Measurements from ENCODE around the gene AKR1E2. TPM values are rescaled to one million over a fixed set of nuclear protein-coding genes. Genes with fewer than 3 reads are reported as not detected.

Gene AKR1E2
- total and polyA plus RNA-seq, 9 of the 15 experiments (the other 6 are each of a cell fraction or from before 2014, with no cell fraction given), result 4.2 to 16.6 (median 9.8) TPM

DNA sequence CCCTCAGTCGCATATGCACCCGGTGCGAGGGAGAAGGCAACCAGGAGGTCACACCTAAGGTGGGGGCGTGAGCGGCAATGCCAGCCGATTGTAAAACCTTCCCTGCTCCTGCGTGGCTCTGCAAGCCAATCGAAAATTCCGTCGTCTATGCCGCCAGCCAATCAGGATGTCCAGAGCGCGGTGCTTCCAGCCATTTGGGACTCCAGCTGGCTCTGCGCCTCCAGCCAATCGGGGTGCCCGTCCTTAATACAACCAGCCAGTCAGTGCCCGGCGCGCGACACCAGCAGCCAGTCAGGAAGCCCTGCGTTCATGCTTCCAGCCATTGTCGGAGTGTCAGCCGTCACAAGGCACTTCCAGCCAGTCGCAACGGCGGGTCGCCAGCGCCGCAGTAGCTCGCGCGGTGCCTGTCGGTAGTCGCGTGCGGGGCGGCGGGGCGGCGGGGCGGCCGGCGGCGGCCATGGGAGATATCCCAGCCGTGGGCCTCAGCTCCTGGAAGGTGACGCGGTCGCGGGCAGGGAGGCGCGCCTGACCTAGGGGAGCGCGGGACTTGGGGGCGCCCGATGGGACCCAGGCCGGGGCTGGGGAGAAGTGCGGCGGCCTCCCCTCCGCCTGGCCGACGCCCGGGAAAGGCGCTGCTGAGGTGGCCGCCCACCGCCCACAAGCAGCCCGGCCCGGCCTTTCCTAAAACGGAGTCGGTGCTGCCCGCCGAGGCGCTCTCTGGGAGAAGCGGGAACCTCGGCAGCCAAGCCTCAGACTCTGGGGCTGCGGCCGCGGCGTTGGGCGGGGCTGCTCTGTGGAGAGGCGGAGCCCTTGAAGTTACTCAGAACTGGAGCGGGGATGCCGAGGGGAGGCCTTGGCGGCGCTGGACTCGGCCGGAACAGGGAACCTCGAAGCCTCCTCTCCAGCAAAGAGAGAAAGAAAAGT lies at the start of gene AKR1E2 (continued):
- TF ChIP-seq FOXA1 (IDR thresholded peaks at IDR 0.05; ENCODE audit: borderline replicate concordance) (no peak), EP400 (IDR thresholded peaks at IDR 0.05) (peak; percentile 30; the same call in 1 of the 2 replicates), NR1H2 (CRISPR knock-in tag; IDR thresholded peaks at IDR 0.05) (no peak), SP1 (CRISPR knock-in tag; IDR thresholded peaks at IDR 0.05) (0 out of 2 replicates have a peak, but pooled peaks have one; percentile 25), DIDO1 (tag; IDR thresholded peaks at IDR 0.05; ENCODE audit: low read depth) (no peak), GTF2A2 (tag; IDR thresholded peaks at IDR 0.05) (no peak), ZNF76 (CRISPR knock-in tag; IDR thresholded peaks at IDR 0.05; ENCODE audit: borderline replicate concordance) (peak; percentile 57), CREBBP (IDR thresholded peaks at IDR 0.05; ENCODE audit: low read depth, low read length) (no peak), PURB (CRISPR knock-in tag; IDR thresholded peaks at IDR 0.05; ENCODE audit: low read depth) (no peak), ZNF785 (CRISPR knock-in tag; IDR thresholded peaks at IDR 0.05) (no peak), SRSF7 (optimal IDR thresholded peaks at IDR 0.05; ENCODE audit: low read depth, low read length) (no peak), RBM39 (optimal IDR thresholded peaks at IDR 0.05; ENCODE audit: low read depth, low read length) (no peak), TARDBP (IDR thresholded peaks at IDR 0.05) (no peak)
- TF ChIP-seq, protein P1, sequence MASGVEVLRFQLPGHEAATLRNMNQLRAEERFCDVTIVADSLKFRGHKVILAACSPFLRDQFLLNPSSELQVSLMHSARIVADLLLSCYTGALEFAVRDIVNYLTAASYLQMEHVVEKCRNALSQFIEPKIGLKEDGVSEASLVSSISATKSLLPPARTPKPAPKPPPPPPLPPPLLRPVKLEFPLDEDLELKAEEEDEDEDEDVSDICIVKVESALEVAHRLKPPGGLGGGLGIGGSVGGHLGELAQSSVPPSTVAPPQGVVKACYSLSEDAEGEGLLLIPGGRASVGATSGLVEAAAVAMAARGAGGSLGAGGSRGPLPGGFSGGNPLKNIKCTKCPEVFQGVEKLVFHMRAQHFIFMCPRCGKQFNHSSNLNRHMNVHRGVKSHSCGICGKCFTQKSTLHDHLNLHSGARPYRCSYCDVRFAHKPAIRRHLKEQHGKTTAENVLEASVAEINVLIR (CRISPR knock-in tag; IDR thresholded peaks at IDR 0.05), result peak; percentile 54; the same call in 1 of the 2 replicates
- TF ChIP-seq, protein P2, sequence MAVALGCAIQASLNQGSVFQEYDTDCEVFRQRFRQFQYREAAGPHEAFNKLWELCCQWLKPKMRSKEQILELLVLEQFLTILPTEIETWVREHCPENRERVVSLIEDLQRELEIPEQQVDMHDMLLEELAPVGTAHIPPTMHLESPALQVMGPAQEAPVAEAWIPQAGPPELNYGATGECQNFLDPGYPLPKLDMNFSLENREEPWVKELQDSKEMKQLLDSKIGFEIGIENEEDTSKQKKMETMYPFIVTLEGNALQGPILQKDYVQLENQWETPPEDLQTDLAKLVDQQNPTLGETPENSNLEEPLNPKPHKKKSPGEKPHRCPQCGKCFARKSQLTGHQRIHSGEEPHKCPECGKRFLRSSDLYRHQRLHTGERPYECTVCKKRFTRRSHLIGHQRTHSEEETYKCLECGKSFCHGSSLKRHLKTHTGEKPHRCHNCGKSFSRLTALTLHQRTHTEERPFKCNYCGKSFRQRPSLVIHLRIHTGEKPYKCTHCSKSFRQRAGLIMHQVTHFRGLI (CRISPR knock-in tag; IDR thresholded peaks at IDR 0.05), result peak; percentile 85; the same call in 1 of the 2 replicates
- TF ChIP-seq, protein P3, sequence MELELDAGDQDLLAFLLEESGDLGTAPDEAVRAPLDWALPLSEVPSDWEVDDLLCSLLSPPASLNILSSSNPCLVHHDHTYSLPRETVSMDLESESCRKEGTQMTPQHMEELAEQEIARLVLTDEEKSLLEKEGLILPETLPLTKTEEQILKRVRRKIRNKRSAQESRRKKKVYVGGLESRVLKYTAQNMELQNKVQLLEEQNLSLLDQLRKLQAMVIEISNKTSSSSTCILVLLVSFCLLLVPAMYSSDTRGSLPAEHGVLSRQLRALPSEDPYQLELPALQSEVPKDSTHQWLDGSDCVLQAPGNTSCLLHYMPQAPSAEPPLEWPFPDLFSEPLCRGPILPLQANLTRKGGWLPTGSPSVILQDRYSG (tag; conservative IDR thresholded peaks at IDR 0.05; ENCODE audit: low read depth), result no peak; the same call in 1 of the 2 replicates
- TF ChIP-seq, protein P4, sequence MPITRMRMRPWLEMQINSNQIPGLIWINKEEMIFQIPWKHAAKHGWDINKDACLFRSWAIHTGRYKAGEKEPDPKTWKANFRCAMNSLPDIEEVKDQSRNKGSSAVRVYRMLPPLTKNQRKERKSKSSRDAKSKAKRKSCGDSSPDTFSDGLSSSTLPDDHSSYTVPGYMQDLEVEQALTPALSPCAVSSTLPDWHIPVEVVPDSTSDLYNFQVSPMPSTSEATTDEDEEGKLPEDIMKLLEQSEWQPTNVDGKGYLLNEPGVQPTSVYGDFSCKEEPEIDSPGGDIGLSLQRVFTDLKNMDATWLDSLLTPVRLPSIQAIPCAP (CRISPR knock-in tag; IDR thresholded peaks at IDR 0.05; ENCODE audit: borderline replicate concordance), result no peak
- TF ChIP-seq, protein P5, sequence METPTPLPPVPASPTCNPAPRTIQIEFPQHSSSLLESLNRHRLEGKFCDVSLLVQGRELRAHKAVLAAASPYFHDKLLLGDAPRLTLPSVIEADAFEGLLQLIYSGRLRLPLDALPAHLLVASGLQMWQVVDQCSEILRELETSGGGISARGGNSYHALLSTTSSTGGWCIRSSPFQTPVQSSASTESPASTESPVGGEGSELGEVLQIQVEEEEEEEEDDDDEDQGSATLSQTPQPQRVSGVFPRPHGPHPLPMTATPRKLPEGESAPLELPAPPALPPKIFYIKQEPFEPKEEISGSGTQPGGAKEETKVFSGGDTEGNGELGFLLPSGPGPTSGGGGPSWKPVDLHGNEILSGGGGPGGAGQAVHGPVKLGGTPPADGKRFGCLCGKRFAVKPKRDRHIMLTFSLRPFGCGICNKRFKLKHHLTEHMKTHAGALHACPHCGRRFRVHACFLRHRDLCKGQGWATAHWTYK (CRISPR knock-in tag; IDR thresholded peaks at IDR 0.05), result peak; percentile 66
- TF ChIP-seq, protein P6, sequence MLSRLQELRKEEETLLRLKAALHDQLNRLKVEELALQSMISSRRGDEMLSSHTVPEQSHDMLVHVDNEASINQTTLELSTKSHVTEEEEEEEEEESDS (CRISPR knock-in tag; IDR thresholded peaks at IDR 0.05), result no peak
- TF ChIP-seq, protein P7, sequence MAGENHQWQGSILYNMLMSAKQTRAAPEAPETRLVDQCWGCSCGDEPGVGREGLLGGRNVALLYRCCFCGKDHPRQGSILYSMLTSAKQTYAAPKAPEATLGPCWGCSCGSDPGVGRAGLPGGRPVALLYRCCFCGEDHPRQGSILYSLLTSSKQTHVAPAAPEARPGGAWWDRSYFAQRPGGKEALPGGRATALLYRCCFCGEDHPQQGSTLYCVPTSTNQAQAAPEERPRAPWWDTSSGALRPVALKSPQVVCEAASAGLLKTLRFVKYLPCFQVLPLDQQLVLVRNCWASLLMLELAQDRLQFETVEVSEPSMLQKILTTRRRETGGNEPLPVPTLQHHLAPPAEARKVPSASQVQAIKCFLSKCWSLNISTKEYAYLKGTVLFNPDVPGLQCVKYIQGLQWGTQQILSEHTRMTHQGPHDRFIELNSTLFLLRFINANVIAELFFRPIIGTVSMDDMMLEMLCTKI (IDR thresholded peaks at IDR 0.05; ENCODE audit: partially characterized antibody), result no peak
